NCI-H82 treated with DMSO at 0.1 percent for 48 hours (cell line): ENCODE data around the gene MYO9A.
"Not testable (repeated sequence)": the region's sequence is repeated elsewhere in the genome, so short reads cannot be mapped to it uniquely, and the experiment has no call there.

Experiments
- DNase-seq: peaks from one replicate; lab custom pipeline; 2025; ENCODE audit not compliant: unreplicated experiment; lab: John Stamatoyannopoulos, UW

Gene MYO9A

GRCh38 chr15:72099155-72099554 lies 18.8 kb downstream of the MYO9A start:
- DNase-seq, result no peak

GRCh38 chr15:72098040-72098439 lies 19.9 kb downstream of the MYO9A start:
- DNase-seq, result no peak

- no peak for DNase-seq
Measured at GRCh38 chr15:72096796-72097195, 21.2 kb downstream of the MYO9A start.

GRCh38 chr15:72092691-72093090 lies 25.3 kb downstream of the MYO9A start:
- DNase-seq, result no peak

- no peak for DNase-seq
Measured at GRCh38 chr15:72092006-72092405, 25.9 kb downstream of the MYO9A start.

GRCh38 chr15:72086920-72087648 lies 30.9 kb downstream of the MYO9A start:
- DNase-seq, result no peak

- DNase-seq, result no peak
Measured at GRCh38 chr15:72086010-72086697, 31.8 kb downstream of the MYO9A start.

- no peak for DNase-seq
Measured at GRCh38 chr15:72082176-72082575, 35.8 kb downstream of the MYO9A start.

GRCh38 chr15:72078887-72079286 lies 39.1 kb downstream of the MYO9A start:
- no peak for DNase-seq

- no peak for DNase-seq
Measured at GRCh38 chr15:72077950-72078349, 40.0 kb downstream of the MYO9A start.

- no peak for DNase-seq
Measured at GRCh38 chr15:72074335-72075060, 43.5 kb downstream of the MYO9A start.

GRCh38 chr15:72071448-72071825 lies 46.5 kb downstream of the MYO9A start:
- not testable (repeated sequence) for DNase-seq

GRCh38 chr15:72070817-72071447 lies 47.0 kb downstream of the MYO9A start:
- no peak for DNase-seq

- DNase-seq, result no peak
Measured at GRCh38 chr15:72068856-72069255, 49.1 kb downstream of the MYO9A start.

- DNase-seq, result no peak
Measured at GRCh38 chr15:72065801-72066200, 52.1 kb downstream of the MYO9A start.

- no peak for DNase-seq
Measured at GRCh38 chr15:72063186-72063585, 54.8 kb downstream of the MYO9A start.

GRCh38 chr15:72062319-72062718 lies 55.6 kb downstream of the MYO9A start:
- DNase-seq, result no peak

- DNase-seq, result no peak
Measured at GRCh38 chr15:72060687-72061250, 57.2 kb downstream of the MYO9A start.

GRCh38 chr15:72058585-72058984 lies 59.4 kb downstream of the MYO9A start:
- DNase-seq, result no peak

- DNase-seq, result no peak
Measured at GRCh38 chr15:72057548-72058091, 60.3 kb downstream of the MYO9A start.

- not testable (repeated sequence) for DNase-seq
Measured at GRCh38 chr15:72056217-72056616, 61.7 kb downstream of the MYO9A start.
